Pulmonary artery endothelial cell (primary cell): ENCODE results near the gene PRSS16. TPM values are rescaled to one million over a fixed set of nuclear protein-coding genes. Genes with fewer than 3 reads are reported as not detected.
"Not testable (repeated sequence)": the region's sequence is repeated elsewhere in the genome, so short reads cannot be mapped to it uniquely, and the experiment has no call there.

Source experiments
- DNase-seq: peaks from one replicate; pipeline ENCODE4 v3.0.0-alpha.2; 2011; ENCODE audit warnings: low read depth, low spot score
- total RNA-seq: library from RNA; depleted of rRNA; stranded (reverse); fragments of >200 nt; gene quantifications from 2 replicates; pipeline ENCODE4 v1.2.3, GENCODE V29; 2014

Gene PRSS16
- total RNA-seq, 1 donor from 2014 or later, result not detected

DNA sequence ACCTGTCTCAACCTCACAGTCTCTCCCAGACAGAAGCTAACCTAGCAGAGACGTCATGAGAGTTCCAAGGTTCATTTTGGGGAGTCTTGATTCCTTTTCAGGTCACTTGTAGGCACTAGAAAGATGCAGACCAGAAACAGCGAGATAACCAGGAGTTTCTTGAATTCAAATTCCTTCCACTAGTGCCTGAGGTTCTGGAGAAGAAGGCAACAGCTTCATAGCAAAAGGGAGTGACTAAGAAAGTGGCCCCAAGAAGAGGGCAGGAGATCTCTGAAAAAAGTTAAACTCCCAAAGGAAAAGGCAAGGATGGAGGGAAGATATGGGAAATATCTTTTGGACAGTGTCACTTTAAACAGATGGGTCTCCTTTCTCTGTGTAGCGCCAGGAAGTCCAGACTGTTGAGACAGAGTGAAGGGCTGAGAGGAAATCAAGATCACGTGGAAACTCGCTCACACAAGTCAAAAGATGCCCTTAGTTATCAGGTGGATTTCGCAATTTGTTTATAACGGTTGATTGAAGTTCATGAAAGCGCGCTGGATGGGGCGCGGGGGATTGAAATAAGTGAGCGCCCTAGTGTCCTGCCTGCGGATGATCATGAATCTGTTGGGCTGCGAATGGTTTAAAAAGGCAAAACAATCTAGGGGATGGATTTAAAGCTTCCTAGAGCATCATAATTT lies 4.8 kb upstream of the PRSS16 start:
- DNase-seq, result no peak

GRCh38 chr6:27248783-27249182 lies 1.3 kb downstream of the PRSS16 start:
- DNase-seq, result no peak

- DNase-seq, result no peak
Observed at GRCh38 chr6:27250277-27251111, 3.0 kb downstream of the PRSS16 start.

- no peak for DNase-seq
Observed at GRCh38 chr6:27251112-27251605, 3.7 kb downstream of the PRSS16 start.

DNA sequence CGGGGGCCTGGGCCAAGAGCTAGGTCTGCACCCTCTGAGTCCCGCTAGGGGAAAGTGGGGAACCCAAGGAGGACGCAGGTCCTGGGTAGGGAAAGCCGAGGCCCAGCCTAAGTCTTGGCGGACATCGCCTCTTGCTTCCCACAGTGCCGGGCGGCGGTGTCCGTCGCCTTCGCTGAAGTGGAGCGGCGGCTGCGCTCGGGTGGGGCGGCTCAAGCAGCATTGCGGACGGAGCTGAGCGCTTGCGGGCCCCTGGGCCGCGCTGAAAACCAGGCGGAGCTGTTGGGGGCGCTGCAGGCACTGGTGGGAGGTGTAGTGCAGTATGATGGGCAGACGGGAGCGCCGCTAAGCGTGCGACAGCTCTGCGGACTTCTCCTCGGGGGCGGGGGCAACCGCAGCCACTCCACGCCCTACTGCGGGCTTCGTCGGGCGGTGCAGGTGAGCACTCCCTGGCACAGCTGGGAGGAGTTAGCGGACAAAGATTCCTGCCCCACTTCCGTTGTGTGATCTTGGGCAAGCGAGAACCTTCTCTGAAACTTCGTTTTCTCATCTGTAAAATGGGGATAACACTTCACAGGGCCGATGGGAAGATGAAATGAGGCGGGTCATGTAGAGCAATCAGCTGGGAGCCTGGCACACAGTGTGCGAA lies 4.2 kb downstream of the PRSS16 start:
- DNase-seq, result no peak

GRCh38 chr6:27254566-27254965 lies 7.1 kb downstream of the PRSS16 start:
- no peak for DNase-seq

- no peak for DNase-seq
Observed at GRCh38 chr6:27255866-27256265, 8.4 kb downstream of the PRSS16 start.

GRCh38 chr6:27260369-27260768 lies 12.9 kb downstream of the PRSS16 start:
- DNase-seq, result no peak

GRCh38 chr6:27260836-27261375 lies 13.4 kb downstream of the PRSS16 start:
- DNase-seq, result no peak

DNA sequence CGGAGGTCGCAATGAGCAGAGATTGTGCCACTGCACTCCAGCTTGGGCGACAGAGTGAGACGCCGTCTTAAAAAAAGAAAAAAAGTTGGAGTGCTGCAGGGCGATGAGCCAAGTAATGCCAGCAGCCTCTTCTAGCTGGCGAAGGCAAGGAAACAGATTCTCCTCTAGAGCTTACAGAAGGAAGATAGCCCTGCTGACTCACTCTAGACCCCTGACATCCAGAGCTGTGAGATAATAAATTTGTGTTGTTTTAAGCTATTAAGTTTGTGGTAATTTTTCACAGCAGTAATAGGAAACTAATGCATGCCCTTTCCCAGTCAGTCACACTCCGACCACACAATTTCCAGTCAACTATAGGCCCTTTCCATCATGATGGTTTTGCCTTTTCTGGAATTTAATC lies 16.4 kb downstream of the PRSS16 start:
- DNase-seq, result no peak

- not testable (repeated sequence) for DNase-seq
Observed at GRCh38 chr6:27267003-27267402, 19.5 kb downstream of the PRSS16 start.

DNA sequence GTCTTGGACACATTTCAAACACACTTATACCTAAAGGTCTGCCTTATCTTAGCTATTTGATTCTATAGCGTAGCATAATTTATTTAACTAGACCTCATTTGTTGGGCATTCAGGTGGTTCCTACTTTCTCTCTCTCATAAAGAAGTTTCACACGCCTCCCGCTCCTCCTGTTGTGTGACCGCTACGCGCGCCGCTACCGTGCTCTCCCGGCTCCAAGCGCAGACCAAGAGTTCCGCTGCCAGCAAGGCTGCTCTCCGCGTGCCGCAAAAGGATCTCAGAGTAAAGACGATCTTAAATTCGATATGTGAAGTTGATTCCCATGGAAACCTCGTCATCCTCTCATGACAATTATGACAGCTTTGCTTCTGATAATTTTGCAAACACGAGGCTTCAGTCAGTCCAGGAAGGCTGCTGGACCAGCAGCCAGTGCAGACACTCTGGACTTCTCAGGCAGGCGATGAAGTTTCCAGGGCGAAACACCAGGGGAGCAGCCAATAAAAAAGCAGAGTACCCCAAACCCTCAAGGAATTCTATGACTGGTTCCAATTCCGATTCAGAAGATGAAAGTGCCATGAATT lies 20.4 kb downstream of the PRSS16 start:
- no peak for DNase-seq

DNA sequence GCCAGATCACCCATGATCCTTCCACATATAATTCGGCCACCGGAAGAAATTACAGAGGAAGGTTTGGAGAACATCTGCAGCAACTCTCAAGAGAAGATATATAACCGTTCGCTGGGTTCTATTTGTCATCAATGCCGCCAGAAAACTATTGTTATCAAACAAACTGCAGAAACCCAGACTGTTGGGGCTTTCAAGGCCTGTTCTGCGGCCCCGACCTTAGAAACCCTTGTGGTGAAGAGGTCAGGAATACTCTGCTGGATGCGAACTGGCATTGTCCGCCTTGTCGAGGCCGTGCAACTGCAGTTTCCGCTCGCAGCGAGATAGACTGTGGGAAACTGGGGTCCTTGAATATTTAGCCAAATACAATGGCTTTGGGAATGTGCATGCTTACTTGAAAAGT lies 21.3 kb downstream of the PRSS16 start:
- no peak for DNase-seq

- no peak for DNase-seq
Observed at GRCh38 chr6:27273783-27274182, 26.3 kb downstream of the PRSS16 start.

DNA sequence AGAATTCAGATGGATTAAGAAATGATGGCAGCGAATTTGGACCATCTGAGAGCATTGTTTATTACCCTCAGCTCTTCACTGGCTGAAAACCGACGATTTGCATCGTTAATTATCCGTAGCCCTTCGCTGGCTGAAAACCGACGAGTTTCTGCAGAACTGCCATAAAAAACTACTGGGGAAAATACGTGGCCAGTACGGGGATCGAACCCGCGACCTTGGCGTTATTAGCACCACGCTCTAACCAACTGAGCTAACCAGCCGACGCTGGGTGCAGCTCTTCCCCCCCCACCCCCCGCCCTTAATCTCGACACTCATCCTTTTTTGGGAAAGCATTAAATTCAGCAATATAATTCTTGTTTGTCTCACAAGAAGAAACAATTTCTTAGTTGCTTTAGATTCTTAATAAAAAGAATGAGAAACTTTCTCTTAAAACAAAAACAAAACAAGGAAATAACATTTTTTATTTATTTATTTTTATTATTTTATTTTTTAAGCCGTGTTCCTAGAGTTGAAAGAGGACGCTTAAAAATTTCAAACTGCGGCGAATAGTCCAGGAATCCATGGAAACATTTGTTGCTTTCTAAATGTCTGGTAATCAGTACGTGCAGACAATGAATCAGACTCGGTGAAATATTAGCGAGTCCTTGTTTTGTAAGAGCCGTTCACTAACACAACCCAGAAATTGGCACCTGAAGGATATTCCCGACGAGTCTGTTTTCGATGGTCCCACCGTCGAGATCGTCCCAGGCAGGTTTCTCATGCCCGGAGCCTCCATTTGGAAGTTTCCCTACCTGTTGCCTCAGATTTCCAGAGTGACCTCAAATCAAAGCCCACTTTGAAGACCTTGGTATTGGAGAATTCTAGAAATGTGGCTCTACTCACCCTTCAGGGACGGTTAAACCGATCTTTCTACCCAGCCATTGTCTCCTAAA lies 27.8 kb downstream of the PRSS16 start:
- DNase-seq, result no peak

DNA sequence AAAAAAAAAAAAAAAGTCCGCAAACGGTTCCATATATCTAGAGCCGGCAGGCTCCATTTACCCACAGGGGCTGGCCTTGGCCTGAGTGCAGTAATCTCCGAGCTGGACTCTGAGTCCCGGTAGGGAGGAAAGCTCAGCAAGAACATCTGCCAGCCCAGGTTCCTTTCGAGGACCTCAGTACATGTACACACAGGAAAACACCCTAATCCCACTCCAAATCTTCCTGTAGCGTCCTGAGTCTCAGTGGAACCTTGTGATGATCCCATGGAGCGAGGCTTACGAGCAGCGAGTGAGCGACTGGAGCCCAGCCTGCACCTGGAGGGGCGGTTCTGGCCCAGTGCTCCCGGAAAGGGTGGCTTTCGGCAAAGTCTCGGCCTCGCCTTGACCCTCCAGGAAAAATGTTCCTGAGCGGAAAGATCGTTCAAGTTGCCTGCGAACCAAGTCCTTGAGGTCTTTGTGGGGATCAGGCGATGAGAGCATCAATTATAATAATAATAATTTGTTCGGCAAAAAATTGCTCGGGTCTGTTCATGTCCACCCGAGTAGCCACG lies 32.1 kb downstream of the PRSS16 start:
- no peak for DNase-seq

DNA sequence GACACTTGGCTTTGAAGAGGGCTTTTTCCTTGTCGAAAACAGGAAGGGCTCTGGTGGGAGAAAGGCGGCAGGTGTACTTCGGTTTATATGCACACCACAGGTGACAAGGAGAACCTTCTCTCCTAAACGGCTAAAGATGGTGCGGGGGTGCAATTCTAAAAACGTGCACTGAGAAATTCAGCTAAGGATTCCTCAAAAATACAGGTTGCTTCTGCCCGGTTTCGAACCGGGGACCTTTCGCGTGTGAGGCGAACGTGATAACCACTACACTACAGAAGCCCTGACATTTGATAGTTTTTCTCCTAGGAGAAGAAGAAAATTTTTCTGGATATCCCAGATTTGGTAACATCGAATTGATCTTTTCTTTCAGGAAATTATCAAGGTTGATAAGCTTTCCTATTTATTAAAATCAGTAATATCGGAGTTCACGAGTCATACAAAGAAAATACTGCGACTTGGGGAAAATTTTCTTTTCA lies 32.6 kb downstream of the PRSS16 start:
- DNase-seq, result no peak

- DNase-seq, result no peak
Observed at GRCh38 chr6:27280540-27281000, 33.1 kb downstream of the PRSS16 start.

DNA sequence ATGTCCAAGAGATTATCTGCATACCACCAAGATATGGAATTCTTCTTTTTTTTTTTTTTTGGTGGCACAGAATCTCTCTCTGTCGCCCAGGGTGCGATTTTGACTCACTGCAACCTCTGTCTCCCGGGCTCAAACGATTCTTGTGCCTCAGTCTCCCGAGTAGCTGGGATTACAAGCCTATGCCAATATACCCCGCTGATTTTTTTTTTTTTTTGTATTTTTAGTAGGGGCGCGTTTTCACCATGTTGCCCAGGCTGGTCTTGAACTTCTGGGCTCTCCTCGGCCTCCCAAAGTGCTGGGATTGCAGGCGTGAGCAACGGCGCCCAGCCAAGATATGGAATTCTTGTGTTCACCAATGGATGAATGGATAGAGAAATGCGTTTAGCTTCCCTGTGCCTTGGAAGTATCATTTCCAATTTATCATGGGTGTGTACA lies 33.6 kb downstream of the PRSS16 start:
- no peak for DNase-seq

- no peak for DNase-seq
Observed at GRCh38 chr6:27281569-27281968, 34.1 kb downstream of the PRSS16 start.
